Loucy (cell line): Measurements from ENCODE around the gene RUNX1.

ENCODE experiments used
- CTCF ChIP-seq: fragments of 200-600 bp; sonication (generic); conservative IDR thresholded peaks from 2 replicates; pipeline ENCODE4 v1.5.1; 2014; ENCODE audit warnings: mild to moderate bottlenecking, antibody characterized with exemption, low read length
- EZH2phosphoT487 ChIP-seq: fragments of 200-600 bp; IDR thresholded peaks from 2 replicates; pipeline ENCODE4 v1.6.1; 2018; ENCODE audit warnings: antibody characterized with exemption, mild to moderate bottlenecking, moderate library complexity, borderline replicate concordance

GRCh38 chr21:34768326-34768725 lies 280.8 kb downstream of the RUNX1 start:
- TF ChIP-seq CTCF (no peak), EZH2phosphoT487 (no peak)
